ENCODE data around the gene DOP1B. TPM values are rescaled to one million over a fixed set of nuclear protein-coding genes. Genes with fewer than 3 reads are reported as not detected.

Gene DOP1B
- total and polyA plus RNA-seq, 10 of the 15 experiments (the other 5 are each of a cell fraction or from before 2014, with no cell fraction given) = 1.2 to 12.2 (median 4.3) TPM

DNA sequence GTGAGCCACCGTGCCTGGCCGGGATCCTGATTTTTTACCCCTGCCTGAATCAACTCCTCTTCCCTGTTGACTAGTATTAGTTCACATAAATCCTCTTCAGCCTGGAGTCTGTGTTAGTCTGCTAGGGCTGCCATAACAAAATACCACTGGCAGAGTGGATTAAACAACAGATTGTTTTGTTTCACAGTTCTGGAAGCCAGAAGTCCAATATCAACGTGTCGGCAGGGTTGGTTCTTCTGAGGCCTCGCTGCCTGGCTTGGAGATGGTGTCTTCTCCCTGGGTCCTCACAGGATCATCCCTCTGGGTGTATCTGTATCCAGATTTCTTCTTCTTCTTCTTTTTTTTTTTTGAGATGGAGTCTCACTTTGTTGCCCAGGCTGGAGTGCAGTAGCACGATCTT lies 18.2 kb downstream of the DOP1B start:
- POLR2A ChIA-PET = no interaction called here
- ATAC-seq (no peak), DNase-seq (ENCODE audit: low read depth, low spot score) (no peak), FAIRE-seq (no peak)
- Histone ChIP-seq H3K79me2 (ENCODE audit: control insufficient read depth, insufficient read depth, low read length) (no peaks in the 10 kb centered on the region), H3K27me3 (replicated peaks in 1 of 2; ENCODE audit: control insufficient read depth in 2 of 2, insufficient read depth in 2 of 2, low read length in 1 of 2) (no peaks in the 10 kb centered on the region), H4K20me1 (ENCODE audit: control insufficient read depth, insufficient read depth) (no peaks in the 10 kb centered on the region), H2AFZ (ENCODE audit: control insufficient read depth, low read depth, low read length) (no peak overlapping the region), H3K4me3 (no peak overlapping the region), H3K36me3 (ENCODE audit: control insufficient read depth in 2 of 2, insufficient read depth in 2 of 2, low read length in 1 of 2) (no peaks in the 10 kb centered on the region; a peak in 1 of 4 replicates), H3K27ac (ENCODE audit: control insufficient read depth, insufficient read depth) (no peak overlapping the region), H3K9ac (ENCODE audit: control insufficient read depth, insufficient read depth, low read length) (no peak overlapping the region), H3K4me1 (ENCODE audit: control insufficient read depth, insufficient read depth, low read length) (no peaks in the 10 kb centered on the region), H3K9me3 (replicated peaks; ENCODE audit: control insufficient read depth, insufficient read depth, low read length) (no peaks in the 10 kb centered on the region), H3K4me2 (ENCODE audit: control insufficient read depth, insufficient read depth) (no peak overlapping the region)
- CTCF ChIA-PET = interaction anchor here (1.0 to 1.1 kb wide), 2 partner anchors 12 to 48 kb away, joined by 3 read pairs; no protein-coding TSS in a partner anchor
- TF ChIP-seq CREM (IDR thresholded peaks at IDR 0.05; ENCODE audit: low read depth) (no peak), CBFB (IDR thresholded peaks at IDR 0.05; ENCODE audit: low read depth) (no peak), IKZF1 (conservative IDR thresholded peaks at IDR 0.05) (no peak), MTA2 (IDR thresholded peaks at IDR 0.05; ENCODE audit: low read depth) (no peak)
- TF ChIP-seq, protein P1, sequence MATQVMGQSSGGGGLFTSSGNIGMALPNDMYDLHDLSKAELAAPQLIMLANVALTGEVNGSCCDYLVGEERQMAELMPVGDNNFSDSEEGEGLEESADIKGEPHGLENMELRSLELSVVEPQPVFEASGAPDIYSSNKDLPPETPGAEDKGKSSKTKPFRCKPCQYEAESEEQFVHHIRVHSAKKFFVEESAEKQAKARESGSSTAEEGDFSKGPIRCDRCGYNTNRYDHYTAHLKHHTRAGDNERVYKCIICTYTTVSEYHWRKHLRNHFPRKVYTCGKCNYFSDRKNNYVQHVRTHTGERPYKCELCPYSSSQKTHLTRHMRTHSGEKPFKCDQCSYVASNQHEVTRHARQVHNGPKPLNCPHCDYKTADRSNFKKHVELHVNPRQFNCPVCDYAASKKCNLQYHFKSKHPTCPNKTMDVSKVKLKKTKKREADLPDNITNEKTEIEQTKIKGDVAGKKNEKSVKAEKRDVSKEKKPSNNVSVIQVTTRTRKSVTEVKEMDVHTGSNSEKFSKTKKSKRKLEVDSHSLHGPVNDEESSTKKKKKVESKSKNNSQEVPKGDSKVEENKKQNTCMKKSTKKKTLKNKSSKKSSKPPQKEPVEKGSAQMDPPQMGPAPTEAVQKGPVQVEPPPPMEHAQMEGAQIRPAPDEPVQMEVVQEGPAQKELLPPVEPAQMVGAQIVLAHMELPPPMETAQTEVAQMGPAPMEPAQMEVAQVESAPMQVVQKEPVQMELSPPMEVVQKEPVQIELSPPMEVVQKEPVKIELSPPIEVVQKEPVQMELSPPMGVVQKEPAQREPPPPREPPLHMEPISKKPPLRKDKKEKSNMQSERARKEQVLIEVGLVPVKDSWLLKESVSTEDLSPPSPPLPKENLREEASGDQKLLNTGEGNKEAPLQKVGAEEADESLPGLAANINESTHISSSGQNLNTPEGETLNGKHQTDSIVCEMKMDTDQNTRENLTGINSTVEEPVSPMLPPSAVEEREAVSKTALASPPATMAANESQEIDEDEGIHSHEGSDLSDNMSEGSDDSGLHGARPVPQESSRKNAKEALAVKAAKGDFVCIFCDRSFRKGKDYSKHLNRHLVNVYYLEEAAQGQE (IDR thresholded peaks at IDR 0.05; ENCODE audit: low read depth, low read length) = no peak
- TF ChIP-seq, protein P2, sequence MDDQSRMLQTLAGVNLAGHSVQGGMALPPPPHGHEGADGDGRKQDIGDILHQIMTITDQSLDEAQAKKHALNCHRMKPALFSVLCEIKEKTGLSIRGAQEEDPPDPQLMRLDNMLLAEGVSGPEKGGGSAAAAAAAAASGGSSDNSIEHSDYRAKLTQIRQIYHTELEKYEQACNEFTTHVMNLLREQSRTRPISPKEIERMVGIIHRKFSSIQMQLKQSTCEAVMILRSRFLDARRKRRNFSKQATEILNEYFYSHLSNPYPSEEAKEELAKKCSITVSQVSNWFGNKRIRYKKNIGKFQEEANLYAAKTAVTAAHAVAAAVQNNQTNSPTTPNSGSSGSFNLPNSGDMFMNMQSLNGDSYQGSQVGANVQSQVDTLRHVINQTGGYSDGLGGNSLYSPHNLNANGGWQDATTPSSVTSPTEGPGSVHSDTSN (IDR thresholded peaks at IDR 0.05; ENCODE audit: insufficient replicate concordance, low read depth, low read length) = no peak
- 92% methylated on average over 6 of the region's 6 CpGs for WGBS (ENCODE audit: insufficient coverage, insufficient replicate concordance, low lambda C conversion rate, missing lambda C conversion rate)
- BruUV-seq (replicated peaks) = no TSS peak
- intact Hi-C loops (cut with micrococcal nuclease; ENCODE audit: unreplicated experiment) = no loop called here
- RAD21 ChIA-PET (ENCODE audit: unreplicated experiment) = no interaction called here
- in situ Hi-C loops (cut with MboI) = no loop called here
- SMC1A ChIA-PET (ENCODE audit: uncharacterized antibody, unreplicated experiment) = no interaction called here
